ENCODE data around the gene LOXHD1. TPM values are rescaled to one million over a fixed set of nuclear protein-coding genes. Genes with fewer than 3 reads are reported as not detected.

LOXHD1 gene
- total RNA-seq, 1 donor from 2014 or later = not detected

DNA sequence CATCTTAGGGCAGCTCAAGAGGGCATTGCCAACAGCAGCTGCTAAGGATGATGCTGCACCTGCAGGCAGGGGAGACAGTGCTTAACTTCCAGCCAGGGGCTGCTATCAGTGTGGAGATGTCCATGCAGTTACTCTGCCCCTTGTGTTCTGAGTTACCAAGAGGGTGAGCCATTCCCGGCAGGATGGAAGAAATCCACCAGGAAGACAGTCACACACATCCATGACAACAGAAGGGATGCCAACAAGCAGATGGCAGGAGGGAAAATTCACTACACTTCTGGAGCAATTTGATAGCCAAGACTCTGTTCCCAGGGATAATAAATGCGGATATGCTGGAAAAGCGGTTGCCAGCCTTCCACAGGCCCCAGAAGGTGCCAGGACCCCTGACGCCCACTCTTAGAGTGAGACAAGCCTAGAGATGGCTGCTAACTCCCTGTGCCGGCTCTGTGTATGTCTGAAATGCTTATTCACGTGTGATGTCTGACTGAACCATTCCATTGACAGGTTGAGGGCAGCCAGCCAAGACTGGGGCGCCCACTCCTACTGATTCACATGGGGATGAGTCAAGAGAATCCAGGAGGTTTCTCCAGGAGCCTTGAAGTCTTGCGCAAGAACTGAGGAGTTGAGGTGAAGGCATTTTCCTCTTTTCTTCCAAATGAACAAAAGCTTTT, 24.5 kb downstream of the LOXHD1 start:
- H3K4me1 Mint-ChIP-seq (ENCODE audit: unreplicated experiment) = no peaks in the 10 kb centered on the region
- peaks cover 18% of the 10 kb centered on the region for H3K27me3 Mint-ChIP-seq
- H3K9me3 Mint-ChIP-seq = no peaks in the 10 kb centered on the region
- no peaks in the 10 kb centered on the region for H3K36me3 Mint-ChIP-seq
- no peak overlapping the region for H3K4me3 Mint-ChIP-seq
- TF ChIP-seq, protein P1, sequence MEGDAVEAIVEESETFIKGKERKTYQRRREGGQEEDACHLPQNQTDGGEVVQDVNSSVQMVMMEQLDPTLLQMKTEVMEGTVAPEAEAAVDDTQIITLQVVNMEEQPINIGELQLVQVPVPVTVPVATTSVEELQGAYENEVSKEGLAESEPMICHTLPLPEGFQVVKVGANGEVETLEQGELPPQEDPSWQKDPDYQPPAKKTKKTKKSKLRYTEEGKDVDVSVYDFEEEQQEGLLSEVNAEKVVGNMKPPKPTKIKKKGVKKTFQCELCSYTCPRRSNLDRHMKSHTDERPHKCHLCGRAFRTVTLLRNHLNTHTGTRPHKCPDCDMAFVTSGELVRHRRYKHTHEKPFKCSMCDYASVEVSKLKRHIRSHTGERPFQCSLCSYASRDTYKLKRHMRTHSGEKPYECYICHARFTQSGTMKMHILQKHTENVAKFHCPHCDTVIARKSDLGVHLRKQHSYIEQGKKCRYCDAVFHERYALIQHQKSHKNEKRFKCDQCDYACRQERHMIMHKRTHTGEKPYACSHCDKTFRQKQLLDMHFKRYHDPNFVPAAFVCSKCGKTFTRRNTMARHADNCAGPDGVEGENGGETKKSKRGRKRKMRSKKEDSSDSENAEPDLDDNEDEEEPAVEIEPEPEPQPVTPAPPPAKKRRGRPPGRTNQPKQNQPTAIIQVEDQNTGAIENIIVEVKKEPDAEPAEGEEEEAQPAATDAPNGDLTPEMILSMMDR (conservative IDR thresholded peaks at IDR 0.05) = no peak
- peak; percentile 40 for DNase-seq (ENCODE audit: extremely low spot score, unreplicated experiment)
- no peak overlapping the region for H3K27ac Mint-ChIP-seq

DNA sequence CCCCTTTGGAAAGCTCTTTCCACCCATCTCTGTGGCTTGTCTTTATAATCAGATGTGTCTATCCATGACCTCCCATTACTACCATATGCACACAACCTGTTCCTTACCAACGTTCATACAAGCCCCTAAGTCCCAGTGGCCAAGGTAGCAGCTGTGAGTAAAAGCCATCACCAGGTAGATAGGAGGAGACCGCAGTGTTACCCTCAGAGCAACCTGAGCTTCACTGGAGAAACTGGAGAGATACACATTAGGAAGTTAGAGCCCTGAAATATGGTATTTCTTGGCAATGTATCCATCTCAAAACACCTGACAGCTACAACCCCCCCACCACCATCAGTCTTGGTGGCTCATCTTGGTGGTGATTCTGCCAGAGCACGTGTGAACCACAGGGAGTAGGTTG, 26.0 kb downstream of the LOXHD1 start:
- no peak overlapping the region for H3K27ac Mint-ChIP-seq
- peaks cover 22% of the 10 kb centered on the region for H3K27me3 Mint-ChIP-seq
- no peaks in the 10 kb centered on the region for H3K9me3 Mint-ChIP-seq

DNA sequence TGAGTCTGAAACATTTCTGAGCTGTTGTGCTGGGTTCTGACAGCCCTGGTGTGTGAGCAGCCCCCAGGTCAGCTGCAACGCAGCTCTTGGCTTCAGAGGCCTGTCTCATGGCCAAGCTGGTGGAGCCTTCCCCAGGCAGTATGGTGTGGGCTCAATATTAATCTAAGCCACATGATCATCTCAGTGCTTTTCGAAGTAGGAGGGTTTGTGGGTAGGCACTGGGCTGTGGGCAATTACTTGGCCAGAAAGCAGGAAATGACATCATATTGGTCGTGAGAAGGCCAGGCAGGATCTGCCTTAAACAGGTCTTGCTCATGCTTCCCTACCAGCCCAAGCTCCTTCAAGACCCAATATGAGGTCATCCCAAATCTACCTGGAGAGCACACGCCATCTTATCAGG, 26.9 kb downstream of the LOXHD1 start:
- no peak overlapping the region for H3K4me3 Mint-ChIP-seq
- peak; percentile 32 for DNase-seq (ENCODE audit: extremely low spot score, unreplicated experiment)
- H3K27ac Mint-ChIP-seq = no peak overlapping the region
- TF ChIP-seq, protein P1 (conservative IDR thresholded peaks at IDR 0.05) = no peak
- H3K27me3 Mint-ChIP-seq = peaks cover 25% of the 10 kb centered on the region
- H3K36me3 Mint-ChIP-seq = no peaks in the 10 kb centered on the region
- no peaks in the 10 kb centered on the region for H3K9me3 Mint-ChIP-seq
- H3K4me1 Mint-ChIP-seq (ENCODE audit: unreplicated experiment) = no peaks in the 10 kb centered on the region

More for the DNA sequence above, 26.0 kb downstream of the LOXHD1 start:
- no peaks in the 10 kb centered on the region for H3K4me1 Mint-ChIP-seq (ENCODE audit: unreplicated experiment)
- no peaks in the 10 kb centered on the region for H3K36me3 Mint-ChIP-seq
- DNase-seq (ENCODE audit: extremely low spot score, unreplicated experiment) = no peak
- H3K4me3 Mint-ChIP-seq = no peak overlapping the region
- TF ChIP-seq, protein P1 (conservative IDR thresholded peaks at IDR 0.05) = no peak

DNA sequence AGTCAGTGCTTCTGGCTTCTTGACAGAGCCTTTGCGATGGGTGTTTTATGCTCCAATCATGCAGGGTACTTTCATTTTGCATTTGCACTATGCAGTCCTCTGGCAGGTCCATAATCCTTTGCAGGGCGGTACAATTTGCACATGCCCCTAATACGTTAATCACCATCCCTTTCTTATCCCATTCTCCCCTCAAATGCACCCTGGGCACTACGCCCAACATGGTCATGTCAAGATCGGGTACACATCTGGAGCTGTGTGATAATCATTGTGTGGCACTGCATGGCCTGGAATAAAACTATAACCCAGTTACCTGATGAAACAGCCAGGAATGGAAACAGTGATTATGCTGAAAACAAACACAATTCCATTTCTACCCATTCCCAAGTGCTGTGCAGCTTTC, 27.7 kb downstream of the LOXHD1 start:
- peak; percentile 13 for DNase-seq (ENCODE audit: extremely low spot score, unreplicated experiment)
- no peak overlapping the region for H3K4me3 Mint-ChIP-seq
- H3K4me1 Mint-ChIP-seq (ENCODE audit: unreplicated experiment) = no peaks in the 10 kb centered on the region
- H3K36me3 Mint-ChIP-seq = no peaks in the 10 kb centered on the region
- no peak overlapping the region for H3K27ac Mint-ChIP-seq
- no peaks in the 10 kb centered on the region for H3K9me3 Mint-ChIP-seq
- TF ChIP-seq, protein P1 (conservative IDR thresholded peaks at IDR 0.05) = no peak
- peaks cover 28% of the 10 kb centered on the region for H3K27me3 Mint-ChIP-seq

DNA sequence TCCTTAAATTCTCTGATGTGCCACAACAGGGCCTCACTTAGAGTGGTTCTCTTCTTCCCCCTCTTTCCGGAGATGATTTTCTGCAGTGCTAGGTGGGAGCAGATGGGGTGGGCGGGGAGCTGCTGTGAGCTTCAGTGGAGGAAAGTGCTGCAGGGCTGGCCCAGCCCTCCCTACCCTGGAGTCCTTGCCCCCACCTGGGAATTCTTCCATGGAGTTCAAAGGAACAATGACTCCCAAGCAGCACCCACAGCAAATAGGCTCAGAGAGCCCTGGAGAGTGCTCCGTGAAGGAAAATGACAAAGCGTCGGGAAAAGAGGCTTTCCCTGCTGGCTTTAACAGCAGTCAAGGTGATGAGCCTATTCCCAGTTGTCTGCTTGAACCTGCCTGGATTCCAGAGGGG, 28.8 kb downstream of the LOXHD1 start:
- Mint-ChIP-seq H3K9me3 (no peaks in the 10 kb centered on the region), H3K27ac (no peak overlapping the region), H3K27me3 (peaks cover 28% of the 10 kb centered on the region), H3K4me1 (ENCODE audit: unreplicated experiment) (no peaks in the 10 kb centered on the region), H3K4me3 (no peak overlapping the region), H3K36me3 (no peaks in the 10 kb centered on the region)
- TF ChIP-seq, protein P1 (conservative IDR thresholded peaks at IDR 0.05) = no peak
- peak; percentile 15 for DNase-seq (ENCODE audit: extremely low spot score, unreplicated experiment)

Measured in type B pancreatic cell (in vitro differentiated cells).